Neural progenitor cell (in vitro differentiated cells): ENCODE results near the gene NRG3.

Experiments used
- CTCF ChIP-seq: fragments of 200-600 bp; sonication (generic); IDR thresholded peaks from 2 replicates; pipeline ENCODE4 v1.5.1; 2017; ENCODE audit warnings: antibody characterized with exemption, mild to moderate bottlenecking
- EZH2 ChIP-seq: fragments of 200-600 bp; sonication (generic); IDR thresholded peaks from 2 replicates; pipeline ENCODE4 v1.6.1; 2017; ENCODE audit warnings: antibody characterized with exemption, mild to moderate bottlenecking, moderate library complexity
- EZH2phosphoT487 ChIP-seq: fragments of 200-600 bp; sonication (generic); IDR thresholded peaks from 2 replicates; pipeline ENCODE4 v1.6.1; 2017; ENCODE audit warnings: antibody characterized with exemption

DNA sequence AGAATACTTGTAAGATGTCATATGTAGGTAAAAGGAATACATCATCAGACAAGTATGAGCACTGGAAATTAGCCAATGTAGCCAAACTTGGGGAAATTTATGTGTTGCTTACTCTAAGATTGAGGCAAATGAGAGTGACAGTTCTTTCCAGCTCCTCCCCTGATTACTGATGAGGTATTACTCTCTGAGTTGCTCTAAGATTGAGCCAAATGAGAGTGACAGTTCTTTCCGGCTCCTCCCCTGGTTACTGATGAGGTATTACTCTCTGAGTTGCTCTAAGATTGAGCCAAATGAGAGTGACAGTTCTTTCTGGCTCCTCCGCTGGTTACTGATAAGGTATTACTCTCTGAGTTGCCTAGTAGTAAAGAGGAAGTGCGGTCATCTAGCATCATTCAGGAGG lies 435.8 kb downstream of the NRG3 start:
- no peak for TF ChIP-seq CTCF
- TF ChIP-seq EZH2, result no peak
- TF ChIP-seq EZH2phosphoT487, result no peak
